GM23338 (cell line): ENCODE data around the gene ZBTB7A. TPM values are rescaled to one million over a fixed set of nuclear protein-coding genes. Genes with fewer than 3 reads are reported as not detected.
"Not testable (repeated sequence)": the region's sequence is repeated elsewhere in the genome, so short reads cannot be mapped to it uniquely, and the experiment has no call there.

ENCODE experiments used
- ATAC-seq: fragments of 200-7000 bp; cut with Tn5 transposase; 3 replicates; pipeline ENCODE4 v1.9.1; 2020
- DNase-seq: peaks from one replicate; pipeline ENCODE4 v3.0.0-alpha.2; 2015; ENCODE audit warnings: low spot score
- H2AFZ ChIP-seq: fragments of 200-600 bp; sonication (generic); 2 replicates; pipeline ENCODE4 v1.8.0; 2016; ENCODE audit warnings: antibody characterized with exemption, mild to moderate bottlenecking, moderate library complexity
- H3F3A ChIP-seq: fragments of 200-600 bp; sonication (generic); replicated peaks from 2 replicates; pipeline ENCODE4 v1.8.0; 2017; ENCODE audit warnings: antibody characterized with exemption, mixed run types, low read depth
- H3K27ac ChIP-seq: fragments of 200-600 bp; sonication (generic); 2 replicates; pipeline ENCODE4 v1.6.1; 2016; ENCODE audit warnings: low read depth
- H3K27me3 ChIP-seq: fragments of 200-600 bp; sonication (generic); 2 replicates; pipeline ENCODE4 v1.8.0; 2016; ENCODE audit warnings: mild to moderate bottlenecking, mixed run types, moderate library complexity; ENCODE audit not compliant: insufficient read depth
- H3K36me3 ChIP-seq: fragments of 200-600 bp; sonication (generic); 2 replicates; pipeline ENCODE4 v1.8.0; 2016; ENCODE audit warnings: mild to moderate bottlenecking; ENCODE audit not compliant: insufficient read depth
- H3K4me1 ChIP-seq: fragments of 200-600 bp; sonication (generic); 2 replicates; pipeline ENCODE4 v1.8.0; 2016; ENCODE audit warnings: mild to moderate bottlenecking, moderate library complexity; ENCODE audit not compliant: insufficient read depth
- H3K4me2 ChIP-seq: fragments of 200-600 bp; sonication (generic); 2 replicates; pipeline ENCODE4 v1.7.1; 2017; ENCODE audit warnings: mixed run types
- H3K4me3 ChIP-seq: fragments of 200-600 bp; sonication (generic); 2 replicates; pipeline ENCODE4 v1.6.1; 2016; ENCODE audit warnings: mixed run types
- H3K79me2 ChIP-seq: fragments of 200-600 bp; sonication (generic); replicated peaks from 2 replicates; pipeline ENCODE4 v1.8.0; 2017; ENCODE audit warnings: mild to moderate bottlenecking; ENCODE audit not compliant: insufficient read depth
- H3K9me2 ChIP-seq: fragments of 200-600 bp; sonication (generic); 2 replicates; pipeline ENCODE4 v1.8.0; 2017; ENCODE audit not compliant: insufficient read depth
- H4K20me1 ChIP-seq: fragments of 200-600 bp; sonication (generic); replicated peaks from 2 replicates; pipeline ENCODE4 v1.8.0; 2017; ENCODE audit warnings: mild to moderate bottlenecking; ENCODE audit not compliant: insufficient read depth
- H3K27ac Mint-ChIP-seq: 2 replicates; pipeline ENCODE4 v1.8.0; 2020; ENCODE audit warnings: inconsistent platforms, mild to moderate bottlenecking, moderate library complexity, mixed read lengths
- H3K27me3 Mint-ChIP-seq: 3 replicates; pipeline ENCODE4 v1.8.0; 2022; ENCODE audit warnings: low read depth, mild to moderate bottlenecking, moderate library complexity, mixed read lengths, inconsistent platforms; ENCODE audit not compliant: insufficient read depth, poor library complexity
- H3K36me3 Mint-ChIP-seq: 3 replicates; pipeline ENCODE4 v1.8.0; 2021; ENCODE audit warnings: low read depth, mild to moderate bottlenecking, inconsistent platforms, moderate library complexity, mixed read lengths
- H3K4me1 Mint-ChIP-seq: 3 replicates; pipeline ENCODE4 v1.8.0; 2020; ENCODE audit warnings: mild to moderate bottlenecking, inconsistent platforms, mixed read lengths
- H3K4me3 Mint-ChIP-seq: 3 replicates; pipeline ENCODE4 v1.8.0; 2021; ENCODE audit warnings: moderate library complexity, mild to moderate bottlenecking, inconsistent platforms, mixed read lengths
- H3K9me3 Mint-ChIP-seq: 3 replicates; pipeline ENCODE4 v1.8.0; 2020; ENCODE audit warnings: moderate library complexity, mild to moderate bottlenecking, inconsistent platforms, mixed read lengths
- CTCF ChIP-seq, 2 experiments: fragments of 200-600 bp in 1 of 2; sonication (generic) in 1 of 2; conservative IDR thresholded peaks; 2 replicates each; pipeline versions ENCODE4 v1.5.1 to v1.6.1; 2016 to 2017; ENCODE audit warnings: antibody characterized with exemption in 2 of 2, low read depth in 2 of 2, mild to moderate bottlenecking in 2 of 2, moderate library complexity in 1 of 2
- ZNF462 ChIP-seq: fragments of 250-450 bp; sonication (Bioruptor Pico); IDR thresholded peaks from 2 replicates; pipeline ENCODE4 v1.5.0; 2020; ENCODE audit warnings: mild to moderate bottlenecking, moderate library complexity
- polyA plus RNA-seq: library from polyadenylated mRNA; unstranded; fragments of >200 nt; fragmentation: Nextera tagmentation; extraction: Ambion mirVana; gene quantifications from 2 replicates; pipeline ENCODE4 v1.2.1, GENCODE V29; 2016
- total RNA-seq: library from RNA; depleted of rRNA; stranded (reverse); fragments of >200 nt; shearing (Covaris generic); gene quantifications from 2 replicates; pipeline ENCODE4 v1.2.3, GENCODE V29; 2014

The ZBTB7A gene
- total and polyA plus RNA-seq, 2 experiments from 2014 or later: 9.5 to 35.0 TPM

GRCh38 chr19:4012975-4013634, 53.6 kb downstream of the ZBTB7A start (continued):
- TF ChIP-seq ZNF462: no peak
- TF ChIP-seq CTCF (conservative IDR thresholded peaks at IDR 0.05; ENCODE audit: low read depth in 2 of 2): no peak

GRCh38 chr19:4012092-4012974, 54.4 kb downstream of the ZBTB7A start:
- peaks cover 9% of the 10 kb centered on the region for H3K36me3 Mint-ChIP-seq
- Histone ChIP-seq H2AFZ (no peak overlapping the region), H3K27me3 (no peaks in the 10 kb centered on the region), H3K36me3 (peaks cover 3% of the 10 kb centered on the region; the same call in 1 of the 2 replicates), H3K4me2 (no peak overlapping the region), H3K4me3 (no peak overlapping the region), H3K9me2 (no peaks in the 10 kb centered on the region), H4K20me1 (peaks cover 14% of the 10 kb centered on the region), H3K27ac (no peak overlapping the region), H3F3A (peaks cover 6% of the 10 kb centered on the region; the same call in 1 of the 2 replicates), H3K4me1 (peaks cover 14% of the 10 kb centered on the region; the same call in 1 of the 2 replicates), H3K79me2 (peaks cover 59% of the 10 kb centered on the region)
- TF ChIP-seq CTCF (conservative IDR thresholded peaks at IDR 0.05; ENCODE audit: low read depth in 2 of 2): no peak
- H3K27ac Mint-ChIP-seq: no peak overlapping the region
- no peaks in the 10 kb centered on the region for H3K9me3 Mint-ChIP-seq
- no peak for DNase-seq
- H3K4me1 Mint-ChIP-seq: peaks cover 17% of the 10 kb centered on the region
- peaks cover 12% of the 10 kb centered on the region for H3K27me3 Mint-ChIP-seq
- H3K4me3 Mint-ChIP-seq: no peak overlapping the region
- no peak for ATAC-seq

- H3F3A ChIP-seq, H3K27ac Mint-ChIP-seq, H3K4me2 ChIP-seq, H3K4me3 Mint-ChIP-seq, H3K36me3 ChIP-seq, H3K4me3 ChIP-seq, H3K9me2 ChIP-seq, H3K36me3 Mint-ChIP-seq, ATAC-seq, DNase-seq, H3K27ac ChIP-seq, H3K9me3 Mint-ChIP-seq, H2AFZ ChIP-seq, H3K27me3 ChIP-seq: not testable (repeated sequence)
- Histone ChIP-seq H3K79me2 (peaks cover 56% of the 10 kb centered on the region), H3K4me1 (peaks cover 14% of the 10 kb centered on the region; the same call in 1 of the 2 replicates), H4K20me1 (peaks cover 14% of the 10 kb centered on the region)
- peaks cover 12% of the 10 kb centered on the region for H3K27me3 Mint-ChIP-seq
- peaks cover 17% of the 10 kb centered on the region for H3K4me1 Mint-ChIP-seq
These were observed 55.3 kb downstream of the ZBTB7A start for GRCh38 chr19:4011430-4011829.
